ENCODE data around the gene EIF3B.
A peak's percentile ranks its signal among the peaks of the same experiment; 100 is the strongest.

The EIF3B gene

DNA sequence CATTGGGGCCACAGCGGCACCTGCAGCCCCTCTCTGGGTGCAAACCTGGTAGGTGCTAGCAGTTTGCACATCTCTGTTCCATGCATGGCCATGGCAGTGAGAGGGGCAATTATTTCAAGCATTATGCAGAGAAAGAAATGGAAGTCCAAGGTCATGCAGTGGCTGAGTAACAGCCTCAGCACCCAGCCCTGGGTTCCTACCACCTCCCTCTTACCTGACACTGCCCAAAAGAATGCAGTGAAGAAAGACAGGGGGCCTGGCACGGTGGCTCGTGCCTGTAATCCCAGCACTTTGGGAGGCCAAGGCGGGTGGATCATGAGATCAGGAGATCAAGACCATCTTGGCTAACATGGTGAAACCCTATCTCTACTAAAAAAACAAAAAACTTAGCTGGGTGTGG is 43.9 kb downstream of the EIF3B start:
- H3K9me3 ChIP-seq (ENCODE audit: control insufficient read depth in 5 of 5, low read length in 5 of 5) = no peaks in the 10 kb centered on the region
- H3K4me3 ChIP-seq (ENCODE audit: low read depth in 1 of 5, low read length in 5 of 5) = no peak overlapping the region
- H3K27ac ChIP-seq (ENCODE audit: low read depth, low read length) = no peak overlapping the region
- no peak overlapping the region for H3K9ac ChIP-seq (ENCODE audit: low read length in 5 of 5)
- H3K27me3 ChIP-seq (ENCODE audit: control insufficient read depth in 5 of 5, insufficient read depth in 4 of 5, low read length in 5 of 5) = no peaks in the 10 kb centered on the region
- peaks cover 0 to 29% (median 19%) of the 10 kb centered on the region in 5 donors for H3K4me1 ChIP-seq (ENCODE audit: control insufficient read depth in 5 of 5, insufficient read depth in 5 of 5, low read length in 5 of 5)
- no peaks in the 10 kb centered on the region for H3K36me3 ChIP-seq (ENCODE audit: control insufficient read depth in 5 of 5, insufficient read depth in 5 of 5, low read length in 5 of 5)

DNA sequence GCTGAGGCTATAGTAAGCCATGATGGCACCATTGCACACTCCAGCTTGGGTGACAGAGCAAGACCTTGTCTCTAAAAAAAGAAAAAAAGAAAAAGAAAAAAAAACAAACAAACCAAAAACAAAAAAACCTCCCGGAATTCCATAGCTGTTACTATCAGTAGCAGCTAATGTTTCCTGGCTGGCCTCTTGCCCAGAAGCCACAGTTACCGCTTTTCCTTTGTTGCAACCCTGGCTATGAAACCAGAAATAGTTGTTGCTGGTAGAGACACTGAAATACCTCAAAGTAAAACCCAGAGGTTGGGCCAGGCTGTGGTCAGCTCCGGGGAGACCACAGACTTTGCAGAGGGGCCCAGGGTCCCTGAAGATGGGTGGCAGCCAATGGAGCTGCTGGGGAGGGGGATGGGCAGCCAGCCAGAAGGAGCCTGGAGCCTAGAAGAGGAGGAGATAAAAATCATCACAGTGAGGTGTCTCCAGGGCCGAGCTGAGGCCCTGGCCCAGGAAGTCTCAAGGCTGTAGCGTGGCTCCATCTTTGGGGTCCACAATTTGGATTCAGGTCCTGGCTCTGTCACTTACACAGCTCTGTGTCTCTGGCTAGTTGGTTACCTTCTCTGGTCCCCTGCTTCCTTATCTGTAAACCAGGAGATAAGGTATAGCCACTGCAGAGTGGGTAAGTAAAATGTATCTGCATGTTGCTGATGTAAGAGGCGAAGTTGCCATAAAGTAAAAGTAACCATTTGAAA is 45.4 kb downstream of the EIF3B start:
- peak overlapping the region; percentile 60 for H3K27ac ChIP-seq (ENCODE audit: low read depth, low read length)
- H3K4me1 ChIP-seq (ENCODE audit: control insufficient read depth in 5 of 5, insufficient read depth in 5 of 5, low read length in 5 of 5) = peaks cover 3 to 39% (median 28%) of the 10 kb centered on the region in 5 donors
- peak overlapping the region in 2 of 5 donors; percentile 27 to 37 for H3K4me3 ChIP-seq (ENCODE audit: low read depth in 1 of 5, low read length in 5 of 5)
- no peaks in the 10 kb centered on the region for H3K36me3 ChIP-seq (ENCODE audit: control insufficient read depth in 5 of 5, insufficient read depth in 5 of 5, low read length in 5 of 5)
- no peaks in the 10 kb centered on the region for H3K27me3 ChIP-seq (ENCODE audit: control insufficient read depth in 5 of 5, insufficient read depth in 4 of 5, low read length in 5 of 5)
- peak overlapping the region in 2 of 5 donors; percentile 31 to 58 for H3K9ac ChIP-seq (ENCODE audit: low read length in 5 of 5)
- no peaks in the 10 kb centered on the region for H3K9me3 ChIP-seq (ENCODE audit: control insufficient read depth in 5 of 5, low read length in 5 of 5)

DNA sequence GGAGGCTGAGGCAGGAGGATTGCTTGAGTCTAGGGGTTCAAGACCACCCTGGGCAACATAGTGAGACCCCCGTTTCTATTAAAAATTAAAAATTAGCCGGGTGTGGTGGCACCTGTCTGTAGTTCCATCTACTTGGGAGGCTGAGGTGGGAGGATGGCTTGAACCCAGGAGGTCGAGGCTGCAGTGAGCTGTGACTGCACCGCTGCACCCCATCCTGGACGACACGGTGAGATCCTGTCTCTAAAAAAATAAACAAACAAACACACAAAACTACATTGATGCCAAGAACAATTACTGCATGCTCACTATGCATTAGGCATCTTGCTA is 48.0 kb downstream of the EIF3B start:
- H3K9ac ChIP-seq (ENCODE audit: low read length in 5 of 5) = peak overlapping the region in 2 of 5 donors; percentile 27 to 74
- no peaks in the 10 kb centered on the region for H3K36me3 ChIP-seq (ENCODE audit: control insufficient read depth in 5 of 5, insufficient read depth in 5 of 5, low read length in 5 of 5)
- H3K27me3 ChIP-seq (ENCODE audit: control insufficient read depth in 5 of 5, insufficient read depth in 4 of 5, low read length in 5 of 5) = no peaks in the 10 kb centered on the region
- peaks cover 3 to 58% (median 46%) of the 10 kb centered on the region in 5 donors for H3K4me1 ChIP-seq (ENCODE audit: control insufficient read depth in 5 of 5, insufficient read depth in 5 of 5, low read length in 5 of 5)
- H3K27ac ChIP-seq (ENCODE audit: low read depth, low read length) = no peak overlapping the region
- peak overlapping the region; percentile 80 to 94 (median 80) for H3K4me3 ChIP-seq (ENCODE audit: low read depth in 1 of 5, low read length in 5 of 5)
- H3K9me3 ChIP-seq (ENCODE audit: control insufficient read depth in 5 of 5, low read length in 5 of 5) = no peaks in the 10 kb centered on the region

DNA sequence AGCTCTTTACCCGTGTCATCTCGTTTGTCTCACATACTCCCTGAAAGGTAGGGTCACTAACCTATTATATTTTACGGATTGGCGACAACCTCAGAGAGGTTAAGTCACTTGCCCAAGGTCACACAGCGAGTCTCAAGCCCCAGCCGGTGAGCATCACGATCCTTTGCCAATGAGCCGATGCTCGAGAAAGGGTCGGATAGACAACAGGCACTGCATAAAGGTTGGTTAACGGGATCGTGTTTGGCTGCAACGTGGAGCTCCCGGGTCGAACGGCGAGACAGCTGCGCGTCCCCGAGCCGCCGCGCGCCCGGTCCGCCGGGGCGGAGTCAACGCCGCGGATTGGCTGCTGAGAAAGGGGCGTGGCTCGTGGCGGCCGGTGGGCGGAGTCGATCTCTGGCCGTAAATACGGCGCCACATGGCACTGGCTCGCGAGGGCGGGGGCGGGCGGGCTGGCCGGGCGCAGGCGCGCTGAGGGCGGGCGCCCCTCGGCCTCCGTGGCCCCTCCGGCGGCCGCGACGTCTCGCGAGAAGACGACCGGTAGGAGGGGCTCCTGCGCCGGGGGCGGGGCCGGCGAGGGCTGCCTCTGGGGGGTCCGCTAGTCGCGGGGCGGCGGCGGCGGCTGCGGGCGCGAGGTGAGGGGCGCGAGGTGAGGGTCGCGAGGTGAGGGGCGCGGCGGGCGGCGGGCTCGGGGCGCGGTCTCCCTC is 48.5 kb downstream of the EIF3B start, which contains the start of gene CHST12:
Gene CHST12 (plus strand): TSS at position 598 of the 704 bp plus-strand sequence. CDS start 29,029 bp downstream, outside the sequence.
- Histone ChIP-seq H3K9me3 (ENCODE audit: control insufficient read depth in 5 of 5, low read length in 5 of 5) (no peaks in the 10 kb centered on the region), H3K4me1 (ENCODE audit: control insufficient read depth in 5 of 5, insufficient read depth in 5 of 5, low read length in 5 of 5) (peaks cover 3 to 62% (median 51%) of the 10 kb centered on the region in 5 donors), H3K4me3 (ENCODE audit: low read depth in 1 of 5, low read length in 5 of 5) (peak within 1 kb of the TSS; percentile 80 to 94 (median 83)), H3K36me3 (ENCODE audit: control insufficient read depth in 5 of 5, insufficient read depth in 5 of 5, low read length in 5 of 5) (no peaks in the 10 kb centered on the region), H3K27ac (ENCODE audit: low read depth, low read length) (no peak within 1 kb of the TSS), H3K27me3 (ENCODE audit: control insufficient read depth in 5 of 5, insufficient read depth in 4 of 5, low read length in 5 of 5) (no peaks in the 10 kb centered on the region), H3K9ac (ENCODE audit: low read length in 5 of 5) (peak within 1 kb of the TSS in 4 of 5 donors; percentile 78 to 91 (median 84))

DNA sequence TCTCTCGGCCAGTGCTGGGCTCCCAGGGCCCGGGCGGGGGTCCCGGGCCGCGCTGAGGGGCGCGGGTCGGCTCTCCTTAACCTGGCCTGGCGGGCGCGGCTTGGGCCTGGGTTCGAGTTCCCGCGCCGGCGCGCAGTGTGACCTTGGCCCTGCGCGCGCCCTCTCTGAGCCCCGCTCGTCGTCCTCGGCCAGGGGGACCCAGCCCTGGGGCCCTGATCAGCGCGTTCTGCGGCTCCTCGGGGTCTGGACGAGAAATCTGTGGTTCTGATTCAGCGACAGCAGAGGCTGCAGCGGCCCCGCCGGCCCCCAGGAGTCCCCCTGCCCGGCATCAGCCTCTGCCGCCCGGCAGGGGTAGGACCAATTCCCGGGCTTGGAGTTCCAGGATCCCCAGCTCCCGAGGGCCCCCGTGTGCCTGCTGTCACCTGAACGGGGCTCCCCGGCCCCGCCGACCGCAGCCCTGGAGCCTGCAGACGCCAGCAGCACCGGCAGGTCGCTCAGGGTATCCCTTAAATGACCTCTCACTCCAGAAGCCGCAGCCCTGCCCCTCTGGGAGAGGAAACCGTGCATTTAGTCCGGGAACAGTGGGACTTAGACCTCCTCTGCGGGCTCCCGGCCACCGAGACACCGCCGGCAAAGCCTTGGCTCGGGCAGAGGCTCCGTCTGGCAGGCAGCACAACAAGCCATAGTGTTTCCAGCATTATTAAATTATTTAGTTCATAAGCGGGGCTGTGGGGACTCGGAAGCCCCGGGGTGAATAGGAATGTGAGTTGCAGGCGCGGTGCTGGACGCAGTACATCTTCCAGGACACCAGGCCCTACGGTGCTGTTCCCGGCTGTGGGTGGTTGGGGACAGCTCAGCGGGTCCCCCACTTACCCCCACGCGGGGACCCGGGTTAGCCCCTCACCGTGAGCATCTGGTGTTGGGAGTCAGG is 49.4 kb downstream of the EIF3B start:
- H3K9me3 ChIP-seq (ENCODE audit: control insufficient read depth in 5 of 5, low read length in 5 of 5) = no peaks in the 10 kb centered on the region
- H3K9ac ChIP-seq (ENCODE audit: low read length in 5 of 5) = peak overlapping the region in 4 of 5 donors; percentile 78 to 91 (median 84)
- H3K4me3 ChIP-seq (ENCODE audit: low read depth in 1 of 5, low read length in 5 of 5) = peak overlapping the region; percentile 46 to 86 (median 75)
- no peak overlapping the region for H3K27ac ChIP-seq (ENCODE audit: low read depth, low read length)
- H3K4me1 ChIP-seq (ENCODE audit: control insufficient read depth in 5 of 5, insufficient read depth in 5 of 5, low read length in 5 of 5) = peaks cover 3 to 70% (median 59%) of the 10 kb centered on the region in 5 donors
- no peaks in the 10 kb centered on the region for H3K36me3 ChIP-seq (ENCODE audit: control insufficient read depth in 5 of 5, insufficient read depth in 5 of 5, low read length in 5 of 5)
- no peaks in the 10 kb centered on the region for H3K27me3 ChIP-seq (ENCODE audit: control insufficient read depth in 5 of 5, insufficient read depth in 4 of 5, low read length in 5 of 5)

DNA sequence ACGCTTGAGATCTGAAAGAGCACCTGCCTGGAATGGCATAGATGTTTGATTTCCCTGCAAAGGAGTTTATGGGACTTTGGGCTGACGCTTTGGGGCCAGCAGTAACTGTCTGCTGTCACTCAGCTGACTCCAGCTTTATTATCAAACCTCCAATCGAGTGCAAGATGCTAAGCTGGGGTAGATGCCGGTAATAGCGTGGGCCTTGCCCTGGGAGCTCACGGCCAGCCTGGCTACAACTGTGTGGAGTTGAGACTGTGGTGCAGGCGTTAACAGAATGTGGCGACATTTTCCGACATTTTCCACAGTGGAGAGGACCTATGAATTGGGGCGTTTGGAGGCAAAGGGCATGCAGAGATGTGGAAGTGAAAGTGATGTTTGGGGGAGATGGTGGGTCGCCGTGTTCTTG is 50.1 kb downstream of the EIF3B start:
- Histone ChIP-seq H3K4me3 (ENCODE audit: low read depth in 1 of 5, low read length in 5 of 5) (peak overlapping the region; percentile 46 to 86 (median 75)), H3K9ac (ENCODE audit: low read length in 5 of 5) (peak overlapping the region in 4 of 5 donors; percentile 78 to 91 (median 84)), H3K4me1 (ENCODE audit: control insufficient read depth in 5 of 5, insufficient read depth in 5 of 5, low read length in 5 of 5) (peaks cover 3 to 72% (median 56%) of the 10 kb centered on the region in 5 donors), H3K36me3 (ENCODE audit: control insufficient read depth in 5 of 5, insufficient read depth in 5 of 5, low read length in 5 of 5) (no peaks in the 10 kb centered on the region), H3K27ac (ENCODE audit: low read depth, low read length) (no peak overlapping the region), H3K9me3 (ENCODE audit: control insufficient read depth in 5 of 5, low read length in 5 of 5) (no peaks in the 10 kb centered on the region), H3K27me3 (ENCODE audit: control insufficient read depth in 5 of 5, insufficient read depth in 4 of 5, low read length in 5 of 5) (no peaks in the 10 kb centered on the region)

DNA sequence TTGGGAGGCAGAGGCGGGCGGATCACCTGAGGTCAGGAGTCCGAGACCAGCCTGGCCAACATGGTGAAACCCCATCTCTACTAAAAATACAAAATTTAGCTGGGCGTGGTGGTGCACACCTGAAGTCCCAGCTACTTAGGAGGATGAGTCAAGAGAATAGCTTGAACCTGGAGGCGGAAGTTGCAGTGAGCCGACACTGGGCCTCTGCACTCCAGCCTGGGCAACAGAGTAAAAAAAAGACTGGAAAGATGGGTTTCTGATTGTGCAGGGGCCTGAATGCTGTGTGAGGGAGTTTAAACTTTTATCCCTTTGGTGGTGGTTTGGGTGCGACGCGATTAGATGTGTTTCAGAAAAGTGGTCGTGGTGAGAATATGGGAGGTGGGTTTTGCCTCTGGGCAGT is 50.6 kb downstream of the EIF3B start:
- Histone ChIP-seq H3K27ac (ENCODE audit: low read depth, low read length) (no peak overlapping the region), H3K4me3 (ENCODE audit: low read depth in 1 of 5, low read length in 5 of 5) (peak overlapping the region in 2 of 5 donors; percentile 34 to 80), H3K4me1 (ENCODE audit: control insufficient read depth in 5 of 5, insufficient read depth in 5 of 5, low read length in 5 of 5) (peaks cover 3 to 72% (median 53%) of the 10 kb centered on the region in 5 donors), H3K27me3 (ENCODE audit: control insufficient read depth in 5 of 5, insufficient read depth in 4 of 5, low read length in 5 of 5) (no peaks in the 10 kb centered on the region), H3K9me3 (ENCODE audit: control insufficient read depth in 5 of 5, low read length in 5 of 5) (no peaks in the 10 kb centered on the region), H3K36me3 (ENCODE audit: control insufficient read depth in 5 of 5, insufficient read depth in 5 of 5, low read length in 5 of 5) (no peaks in the 10 kb centered on the region), H3K9ac (ENCODE audit: low read length in 5 of 5) (no peak overlapping the region)

DNA sequence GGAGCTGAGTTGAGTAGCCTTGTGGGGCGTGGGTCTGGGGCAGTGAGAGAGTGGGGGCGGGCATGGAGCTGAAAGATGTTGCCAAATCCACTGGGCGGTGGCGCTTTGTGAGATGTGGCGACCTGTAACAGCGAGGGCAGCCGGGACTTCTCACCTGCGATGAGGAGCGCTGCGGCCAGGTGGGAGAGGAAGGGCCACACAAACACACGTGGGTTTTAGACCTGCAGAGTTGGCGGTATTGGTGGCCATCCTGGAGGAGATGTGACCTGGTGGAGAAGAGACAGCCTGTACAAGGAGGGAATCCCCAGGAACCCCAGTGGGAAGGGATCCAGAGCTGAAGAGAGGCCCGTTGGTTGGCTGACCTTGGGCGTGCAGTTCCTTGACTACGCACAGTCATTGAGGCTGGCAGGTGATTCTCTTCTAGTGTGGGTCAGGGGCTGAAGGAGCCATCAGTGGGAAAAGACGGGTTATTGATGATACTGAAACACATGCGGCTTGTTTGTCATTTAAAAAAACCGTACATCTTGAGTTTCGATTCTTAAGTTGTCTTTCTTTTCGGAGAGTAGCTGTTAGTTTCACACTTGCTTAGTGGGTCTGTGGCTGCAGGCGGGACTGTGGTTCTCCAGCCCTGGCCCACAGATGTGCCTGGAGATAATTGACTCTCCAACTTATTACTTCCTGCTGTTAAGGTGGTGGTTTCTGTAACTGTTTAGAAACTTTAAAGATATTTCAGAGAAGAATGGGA is 51.1 kb downstream of the EIF3B start:
- peak overlapping the region in 3 of 5 donors; percentile 16 to 34 (median 29) for H3K4me3 ChIP-seq (ENCODE audit: low read depth in 1 of 5, low read length in 5 of 5)
- H3K27me3 ChIP-seq (ENCODE audit: control insufficient read depth in 5 of 5, insufficient read depth in 4 of 5, low read length in 5 of 5) = no peaks in the 10 kb centered on the region
- no peak overlapping the region for H3K27ac ChIP-seq (ENCODE audit: low read depth, low read length)
- H3K9ac ChIP-seq (ENCODE audit: low read length in 5 of 5) = no peak overlapping the region
- no peaks in the 10 kb centered on the region for H3K36me3 ChIP-seq (ENCODE audit: control insufficient read depth in 5 of 5, insufficient read depth in 5 of 5, low read length in 5 of 5)
- peaks cover 3 to 74% (median 52%) of the 10 kb centered on the region in 5 donors for H3K4me1 ChIP-seq (ENCODE audit: control insufficient read depth in 5 of 5, insufficient read depth in 5 of 5, low read length in 5 of 5)
- H3K9me3 ChIP-seq (ENCODE audit: control insufficient read depth in 5 of 5, low read length in 5 of 5) = no peaks in the 10 kb centered on the region

DNA sequence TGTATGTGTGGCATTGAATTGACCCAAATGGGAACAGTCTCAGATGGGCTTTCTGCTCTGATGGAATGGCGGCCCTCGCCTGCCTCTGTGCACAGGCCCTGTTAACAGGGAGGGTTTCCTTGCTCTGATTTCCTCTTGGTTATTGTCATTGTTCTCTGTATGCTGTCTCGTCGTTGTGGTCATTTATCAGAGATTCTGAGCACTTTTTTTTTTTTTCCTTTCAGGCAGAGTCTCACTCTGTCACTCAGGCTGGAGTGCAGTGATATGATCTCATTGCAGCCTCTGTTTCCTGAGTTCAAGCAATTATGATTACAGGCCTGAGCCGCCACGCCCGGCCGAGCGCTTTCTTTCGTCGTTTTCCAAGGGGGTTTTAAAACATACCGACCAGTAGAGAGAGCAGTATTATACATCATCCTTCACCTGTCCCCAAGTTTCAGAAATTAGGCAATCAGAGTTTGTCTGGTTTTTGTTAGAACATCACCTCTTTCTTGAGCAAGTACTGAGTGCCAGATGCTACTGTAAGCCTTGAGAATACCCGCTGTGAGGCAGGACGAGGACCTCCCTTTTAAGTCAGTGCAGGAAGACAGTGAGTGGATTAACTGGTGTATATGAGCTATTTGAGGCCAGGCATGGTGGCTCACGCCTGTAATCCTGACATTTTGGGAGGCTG is 55.3 kb downstream of the EIF3B start:
- Histone ChIP-seq H3K4me3 (ENCODE audit: low read depth in 1 of 5, low read length in 5 of 5) (no peak overlapping the region), H3K36me3 (ENCODE audit: control insufficient read depth in 5 of 5, insufficient read depth in 5 of 5, low read length in 5 of 5) (no peaks in the 10 kb centered on the region), H3K4me1 (ENCODE audit: control insufficient read depth in 5 of 5, insufficient read depth in 5 of 5, low read length in 5 of 5) (peaks cover 0 to 67% (median 57%) of the 10 kb centered on the region in 5 donors), H3K27me3 (ENCODE audit: control insufficient read depth in 5 of 5, insufficient read depth in 4 of 5, low read length in 5 of 5) (no peaks in the 10 kb centered on the region), H3K27ac (ENCODE audit: low read depth, low read length) (peak overlapping the region; percentile 28), H3K9ac (ENCODE audit: low read length in 5 of 5) (peak overlapping the region in 2 of 5 donors; percentile 31 to 51), H3K9me3 (ENCODE audit: control insufficient read depth in 5 of 5, low read length in 5 of 5) (no peaks in the 10 kb centered on the region)

Measured in subcutaneous abdominal adipose tissue (tissue), 5 donors.